BJ (cell line): ENCODE results near the gene ANKRD44. TPM values are rescaled to one million over a fixed set of nuclear protein-coding genes. Genes with fewer than 3 reads are reported as not detected.

ENCODE experiments used
- CTCF ChIA-PET: fragments of 350-600 bp; formaldehyde crosslinking; extraction: SDS; loops from one replicate; lab custom pipeline; 2021; ENCODE audit warnings: antibody characterized with exemption, inconsistent platforms; lab: Yijun Ruan, JAX
- POLR2A ChIA-PET: fragments of 300-600 bp; sonication (Branson Sonifier 250); formaldehyde crosslinking; extraction: SDS; loops from one replicate; lab custom pipeline; 2021; ENCODE audit warnings: antibody characterized with exemption; lab: Charles Lee
- DNase-seq: peaks from one replicate; pipeline ENCODE4 v3.0.0-alpha.2; 2011; ENCODE audit warnings: low read depth
- H3K27me3 ChIP-seq: 2 replicates; pipeline ENCODE4 v1.6.0; 2011; ENCODE audit warnings: low read length; ENCODE audit not compliant: control insufficient read depth, insufficient read depth
- H3K36me3 ChIP-seq: 2 replicates; pipeline ENCODE4 v1.5.1; 2011; ENCODE audit warnings: low read length; ENCODE audit not compliant: control insufficient read depth, insufficient read depth
- H3K4me3 ChIP-seq: 2 replicates; pipeline ENCODE4 v1.5.1; 2011; ENCODE audit warnings: low read depth, mild to moderate bottlenecking, control low read depth, low read length
- CTCF ChIP-seq: IDR thresholded peaks from 2 replicates; pipeline ENCODE4 v1.5.1; 2011; ENCODE audit warnings: low read depth, mild to moderate bottlenecking, control low read depth, inconsistent platforms, low read length, moderate library complexity; ENCODE audit not compliant: insufficient read depth
- polyA plus RNA-seq: library from polyadenylated mRNA; depleted of rRNA; stranded (reverse); fragments of >200 nt; gene quantifications from 2 replicates; pipeline ENCODE4 v1.2.3, GENCODE V29; 2011

The ANKRD44 gene
- polyA plus RNA-seq, 1 experiment: 12.4 TPM

DNA sequence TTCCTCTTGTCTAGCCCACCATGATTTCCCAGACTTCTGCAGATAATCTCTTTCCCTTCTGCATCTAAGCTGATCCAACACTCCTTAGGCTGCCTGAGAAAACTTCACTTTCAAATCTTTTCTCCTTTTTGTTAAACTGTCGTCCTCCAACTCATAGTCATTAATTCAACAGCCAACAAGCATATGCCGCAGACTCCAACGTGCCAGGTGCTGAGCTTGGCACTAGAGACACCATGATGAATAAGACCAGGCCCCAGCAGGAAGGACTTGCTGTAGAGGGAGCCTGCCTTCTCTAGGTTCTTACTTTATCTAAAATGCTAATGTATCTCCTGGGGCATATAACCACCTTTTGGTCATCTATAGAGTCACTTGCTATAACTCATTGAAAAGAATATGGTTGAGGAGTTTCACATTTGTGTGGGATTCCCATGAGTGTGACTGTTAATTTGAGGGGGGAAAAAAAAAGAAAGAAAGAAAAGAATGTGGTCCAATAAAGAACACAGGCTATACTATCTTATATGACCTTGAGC, 51.0 kb downstream of the ANKRD44 start:
- ChIA-PET CTCF (no interaction called here), POLR2A (no interaction called here)
- no peaks in the 10 kb centered on the region for H3K27me3 ChIP-seq
- no peak for DNase-seq
- H3K36me3 ChIP-seq: no peaks in the 10 kb centered on the region
- no peak overlapping the region for H3K4me3 ChIP-seq
- no peak for TF ChIP-seq CTCF

GRCh38 chr2:197258580-197258979, 52.0 kb downstream of the ANKRD44 start:
- CTCF ChIA-PET: no interaction called here
- POLR2A ChIA-PET: no interaction called here
- H3K36me3 ChIP-seq: no peaks in the 10 kb centered on the region
- no peak for TF ChIP-seq CTCF
- no peak overlapping the region for H3K4me3 ChIP-seq
- DNase-seq: no peak
- no peaks in the 10 kb centered on the region for H3K27me3 ChIP-seq

GRCh38 chr2:197256547-197257170, 53.9 kb downstream of the ANKRD44 start:
- H3K27me3 ChIP-seq: no peaks in the 10 kb centered on the region
- ChIA-PET CTCF (interaction anchor here (0.9 kb wide), 1 partner anchor 31 kb away, joined by 4 read pairs; no protein-coding TSS in a partner anchor), POLR2A (no interaction called here)
- H3K4me3 ChIP-seq: no peak overlapping the region
- no peak for DNase-seq
- no peak for TF ChIP-seq CTCF
- no peaks in the 10 kb centered on the region for H3K36me3 ChIP-seq

DNA sequence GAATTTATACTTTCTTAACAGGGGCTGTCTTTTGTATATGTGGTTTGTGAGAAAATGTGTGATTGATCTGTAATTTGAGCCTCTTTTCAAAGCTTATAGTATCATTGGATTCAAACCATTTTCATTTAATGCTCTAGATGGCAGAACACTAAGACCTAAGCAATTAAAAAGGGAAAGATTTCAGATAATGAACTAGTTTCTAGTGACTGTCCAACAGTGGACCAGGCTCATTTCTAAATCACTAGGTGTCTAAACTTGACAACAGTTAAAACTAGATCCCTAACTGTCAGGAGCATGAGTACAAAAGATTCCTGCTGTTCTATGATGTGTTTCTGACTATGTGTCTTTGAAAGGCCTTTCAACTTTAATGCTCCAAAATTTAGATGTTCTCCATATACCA, 54.6 kb downstream of the ANKRD44 start:
- DNase-seq: no peak
- CTCF ChIA-PET: no interaction called here
- Histone ChIP-seq H3K27me3 (no peaks in the 10 kb centered on the region), H3K4me3 (no peak overlapping the region), H3K36me3 (no peaks in the 10 kb centered on the region)
- POLR2A ChIA-PET: no interaction called here
- TF ChIP-seq CTCF: no peak

- no peak for DNase-seq
Measured at GRCh38 chr2:197255543-197255942, 55.0 kb downstream of the ANKRD44 start.

More at GRCh38 chr2:197255543-197255942, 55.0 kb downstream of the ANKRD44 start:
- ChIA-PET CTCF (no interaction called here), POLR2A (no interaction called here)
- no peaks in the 10 kb centered on the region for H3K27me3 ChIP-seq
- H3K36me3 ChIP-seq: no peaks in the 10 kb centered on the region
- no peak for TF ChIP-seq CTCF
- H3K4me3 ChIP-seq: no peak overlapping the region
